ENCODE measurements around the gene ZNF3. TPM values are rescaled to one million over a fixed set of nuclear protein-coding genes. Genes with fewer than 3 reads are reported as not detected.

The ZNF3 gene
- total and polyA plus RNA-seq, 2 experiments from 2014 or later: 37.2 to 45.5 TPM

DNA sequence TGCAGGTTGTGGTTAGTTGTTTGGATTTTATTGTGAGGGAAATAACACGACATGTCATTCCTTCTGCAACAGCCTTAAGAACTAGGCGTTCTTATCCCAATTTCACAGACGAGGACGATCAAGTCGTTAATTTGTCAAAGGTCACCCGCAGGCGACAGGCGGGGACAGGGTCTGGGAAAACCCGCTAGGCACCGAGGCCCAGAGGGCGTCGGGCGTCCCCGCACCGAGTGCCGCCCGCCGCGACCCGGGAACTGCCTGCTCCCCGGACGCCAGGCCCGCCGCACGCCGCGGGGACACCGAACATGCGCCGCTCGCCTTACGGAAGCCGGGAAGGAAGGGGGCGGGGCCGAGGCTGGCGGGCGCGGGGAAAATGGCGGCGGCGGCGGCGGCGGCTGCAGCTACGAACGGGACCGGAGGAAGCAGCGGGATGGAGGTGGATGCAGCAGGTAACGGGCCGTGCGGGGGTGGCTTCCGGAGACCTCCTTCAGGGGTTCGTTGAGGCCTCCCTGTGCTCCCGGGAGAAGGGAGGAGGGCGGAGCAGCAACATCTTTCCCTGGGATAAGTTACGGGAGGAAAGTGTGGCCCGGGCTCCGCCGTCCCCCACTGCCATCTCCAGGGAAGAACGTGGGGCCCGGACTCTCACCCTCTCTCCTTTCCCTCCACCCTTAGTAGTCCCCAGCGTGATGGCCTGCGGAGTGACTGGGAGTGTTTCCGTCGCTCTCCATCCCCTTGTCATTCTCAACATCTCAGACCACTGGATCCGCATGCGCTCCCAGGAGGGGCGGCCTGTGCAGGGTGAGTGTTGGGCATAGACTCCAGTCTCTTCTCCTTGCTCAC lies 7.3 kb upstream of the ZNF3 start, which contains the start of gene COPS6:
Gene COPS6 (plus strand): TSS at position 349 of the 837 bp plus-strand sequence. CDS start 22 bp downstream, at position 371.
- H3K4me1 ChIP-seq (ENCODE audit: low read depth): peaks cover 2% of the 10 kb centered on the region
- DNase-seq (ENCODE audit: low read depth in 1 of 2, low spot score in 1 of 2): peak; percentile 81 to 85
- H3K4me3 ChIP-seq: peak within 1 kb of the TSS; percentile 67
- H3K27ac ChIP-seq: peak within 1 kb of the TSS; percentile 80
- TF ChIP-seq, protein P1, sequence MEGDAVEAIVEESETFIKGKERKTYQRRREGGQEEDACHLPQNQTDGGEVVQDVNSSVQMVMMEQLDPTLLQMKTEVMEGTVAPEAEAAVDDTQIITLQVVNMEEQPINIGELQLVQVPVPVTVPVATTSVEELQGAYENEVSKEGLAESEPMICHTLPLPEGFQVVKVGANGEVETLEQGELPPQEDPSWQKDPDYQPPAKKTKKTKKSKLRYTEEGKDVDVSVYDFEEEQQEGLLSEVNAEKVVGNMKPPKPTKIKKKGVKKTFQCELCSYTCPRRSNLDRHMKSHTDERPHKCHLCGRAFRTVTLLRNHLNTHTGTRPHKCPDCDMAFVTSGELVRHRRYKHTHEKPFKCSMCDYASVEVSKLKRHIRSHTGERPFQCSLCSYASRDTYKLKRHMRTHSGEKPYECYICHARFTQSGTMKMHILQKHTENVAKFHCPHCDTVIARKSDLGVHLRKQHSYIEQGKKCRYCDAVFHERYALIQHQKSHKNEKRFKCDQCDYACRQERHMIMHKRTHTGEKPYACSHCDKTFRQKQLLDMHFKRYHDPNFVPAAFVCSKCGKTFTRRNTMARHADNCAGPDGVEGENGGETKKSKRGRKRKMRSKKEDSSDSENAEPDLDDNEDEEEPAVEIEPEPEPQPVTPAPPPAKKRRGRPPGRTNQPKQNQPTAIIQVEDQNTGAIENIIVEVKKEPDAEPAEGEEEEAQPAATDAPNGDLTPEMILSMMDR (IDR thresholded peaks at IDR 0.05; ENCODE audit: low read depth, low read length): no peak
- H3K36me3 ChIP-seq: peaks cover 34% of the 10 kb centered on the region
- no peaks in the 10 kb centered on the region for H3K27me3 ChIP-seq
- no peaks in the 10 kb centered on the region for H3K9me3 ChIP-seq (ENCODE audit: low read depth)

DNA sequence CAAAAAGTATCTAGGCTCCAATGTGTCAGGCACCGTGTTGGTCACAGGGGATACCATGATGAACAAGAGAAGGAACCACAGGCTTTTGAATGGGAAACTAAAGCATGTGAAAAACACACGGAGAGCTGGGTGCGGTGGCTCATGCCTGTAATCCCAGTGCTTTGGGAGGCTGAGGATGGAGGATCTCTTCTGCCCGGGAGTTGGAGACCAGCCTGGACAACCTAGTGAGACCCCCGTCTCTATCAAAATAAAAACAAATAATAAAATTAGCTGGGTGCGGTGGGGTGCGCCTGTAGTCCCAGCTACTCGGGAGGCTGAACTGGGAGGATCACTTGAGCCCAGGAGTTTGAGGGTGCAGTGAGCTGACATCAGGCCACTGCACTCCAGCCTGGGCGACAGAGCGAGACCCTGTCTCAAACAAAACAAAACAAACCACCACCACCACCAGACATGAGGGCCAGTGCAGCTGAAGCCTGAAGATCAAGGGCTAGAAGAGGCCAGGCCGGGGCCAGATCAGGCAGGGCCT lies 6.6 kb upstream of the ZNF3 start:
- H3K4me3 ChIP-seq: peak overlapping the region; percentile 67
- H3K27ac ChIP-seq: peak overlapping the region; percentile 80
- H3K9me3 ChIP-seq (ENCODE audit: low read depth): no peaks in the 10 kb centered on the region
- peaks cover 2% of the 10 kb centered on the region for H3K4me1 ChIP-seq (ENCODE audit: low read depth)
- no peak for DNase-seq (ENCODE audit: low read depth in 1 of 2, low spot score in 1 of 2)
- TF ChIP-seq, protein P1 (IDR thresholded peaks at IDR 0.05; ENCODE audit: low read depth, low read length): no peak
- H3K36me3 ChIP-seq: peaks cover 29% of the 10 kb centered on the region
- no peaks in the 10 kb centered on the region for H3K27me3 ChIP-seq

DNA sequence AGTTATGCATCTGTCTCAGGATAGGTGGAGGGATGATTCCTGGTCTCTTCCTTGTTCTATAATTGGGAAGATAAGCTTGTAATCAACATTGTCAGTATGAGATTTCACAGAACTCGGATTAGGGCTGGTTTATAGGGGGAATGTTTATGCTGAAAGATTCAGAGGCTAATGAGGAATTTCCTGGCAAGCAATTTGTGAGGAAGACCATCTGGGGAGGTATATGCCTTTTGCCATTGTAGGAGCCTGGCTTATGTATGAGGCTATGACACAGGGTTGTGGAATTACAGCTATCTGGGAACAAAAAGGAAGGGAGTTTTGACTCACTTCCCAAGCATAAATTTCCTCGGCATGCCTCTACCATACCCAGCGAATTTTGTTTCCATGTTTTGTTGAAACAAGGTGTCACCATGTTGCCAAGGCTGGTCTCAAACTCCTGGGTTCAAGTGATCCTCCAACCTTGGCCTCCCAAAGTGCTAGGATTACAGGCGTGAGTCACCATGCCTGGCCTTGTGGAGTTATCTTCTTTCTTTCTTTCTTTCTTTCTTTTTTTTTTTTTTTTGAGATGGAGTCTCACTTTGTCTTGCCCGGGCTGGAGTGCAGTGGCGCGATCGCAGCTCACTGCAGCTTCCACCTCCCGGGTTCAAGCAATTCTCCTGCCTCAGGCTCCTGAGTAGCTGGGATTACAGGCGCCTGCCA lies 5.7 kb upstream of the ZNF3 start:
- Histone ChIP-seq H3K9me3 (ENCODE audit: low read depth) (no peaks in the 10 kb centered on the region), H3K27ac (no peak overlapping the region), H3K36me3 (peaks cover 20% of the 10 kb centered on the region), H3K4me3 (no peak overlapping the region), H3K4me1 (ENCODE audit: low read depth) (peaks cover 3% of the 10 kb centered on the region), H3K27me3 (no peaks in the 10 kb centered on the region)
- DNase-seq (ENCODE audit: low read depth in 1 of 2, low spot score in 1 of 2): peak in 1 of 2 donors; percentile 98
- TF ChIP-seq, protein P1 (IDR thresholded peaks at IDR 0.05; ENCODE audit: low read depth, low read length): no peak

DNA sequence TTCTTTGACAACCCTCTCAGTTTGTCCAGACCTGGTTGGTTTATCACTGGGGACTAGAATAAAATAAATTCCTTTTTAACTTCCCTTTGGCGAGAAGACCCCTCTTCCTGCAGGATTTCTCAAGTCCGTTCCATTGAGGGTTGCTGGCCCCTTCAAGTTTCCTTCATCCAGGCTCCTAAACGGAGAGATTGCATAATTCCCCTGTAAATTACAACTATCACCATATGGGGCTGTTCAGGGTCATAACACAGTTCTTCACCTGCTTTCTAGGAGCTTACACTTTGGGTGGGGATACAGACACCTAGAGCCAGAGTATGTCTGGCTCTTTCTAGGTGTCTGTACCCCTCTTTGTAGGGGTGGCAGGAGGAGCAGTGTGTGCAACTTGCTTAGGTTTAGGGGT lies 4.0 kb upstream of the ZNF3 start:
- Histone ChIP-seq H3K36me3 (peaks cover 3% of the 10 kb centered on the region), H3K4me3 (no peak overlapping the region), H3K4me1 (ENCODE audit: low read depth) (peaks cover 6% of the 10 kb centered on the region), H3K9me3 (ENCODE audit: low read depth) (no peaks in the 10 kb centered on the region), H3K27me3 (no peaks in the 10 kb centered on the region), H3K27ac (no peak overlapping the region)
- DNase-seq (ENCODE audit: low read depth in 1 of 2, low spot score in 1 of 2): no peak
- TF ChIP-seq, protein P1 (IDR thresholded peaks at IDR 0.05; ENCODE audit: low read depth, low read length): no peak

DNA sequence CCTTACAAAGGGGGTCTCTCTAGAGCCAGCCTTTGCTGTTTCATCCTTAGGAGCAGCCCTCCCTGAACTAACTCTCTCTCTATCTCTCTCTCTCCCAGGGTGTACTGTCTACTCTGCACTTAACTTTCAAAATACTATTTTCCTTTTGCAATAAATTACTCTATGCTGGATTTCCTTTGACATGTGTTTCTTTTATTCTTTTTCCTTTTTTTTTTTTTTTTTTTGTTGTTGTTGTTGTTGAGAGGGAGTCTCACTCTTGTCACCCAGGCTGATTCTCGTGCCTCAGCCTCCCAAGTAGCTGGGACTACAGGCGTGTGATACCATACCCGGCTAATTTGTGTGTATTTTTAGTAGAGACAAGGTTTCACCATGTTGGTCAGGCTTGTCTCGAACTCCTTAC lies 1.5 kb upstream of the ZNF3 start:
- peaks cover 10% of the 10 kb centered on the region for H3K4me1 ChIP-seq (ENCODE audit: low read depth)
- H3K4me3 ChIP-seq: no peak overlapping the region
- TF ChIP-seq, protein P1 (IDR thresholded peaks at IDR 0.05; ENCODE audit: low read depth, low read length): no peak
- no peak for DNase-seq (ENCODE audit: low read depth in 1 of 2, low spot score in 1 of 2)
- no peaks in the 10 kb centered on the region for H3K9me3 ChIP-seq (ENCODE audit: low read depth)
- H3K36me3 ChIP-seq: peaks cover 5% of the 10 kb centered on the region
- H3K27ac ChIP-seq: peak overlapping the region; percentile 85
- H3K27me3 ChIP-seq: no peaks in the 10 kb centered on the region

Measured in cardiac muscle cell (in vitro differentiated cells and primary cell).